GM12875 (cell line): ENCODE data around the gene TAF11L5.
"Not testable (repeated sequence)": the region's sequence is repeated elsewhere in the genome, so short reads cannot be mapped to it uniquely, and the experiment has no call there.

Source experiments
- H3K4me3 ChIP-seq: one replicate; pipeline ENCODE4 v1.5.1; 2011; ENCODE audit warnings: low read depth, low read length, control low read depth
- CTCF ChIP-seq: IDR thresholded peaks from 2 replicates; pipeline ENCODE4 v1.5.1; 2011; ENCODE audit warnings: low read depth, mild to moderate bottlenecking, control low read depth, inconsistent platforms, low read length, moderate library complexity, borderline replicate concordance; ENCODE audit not compliant: insufficient read depth

The TAF11L5 gene

DNA sequence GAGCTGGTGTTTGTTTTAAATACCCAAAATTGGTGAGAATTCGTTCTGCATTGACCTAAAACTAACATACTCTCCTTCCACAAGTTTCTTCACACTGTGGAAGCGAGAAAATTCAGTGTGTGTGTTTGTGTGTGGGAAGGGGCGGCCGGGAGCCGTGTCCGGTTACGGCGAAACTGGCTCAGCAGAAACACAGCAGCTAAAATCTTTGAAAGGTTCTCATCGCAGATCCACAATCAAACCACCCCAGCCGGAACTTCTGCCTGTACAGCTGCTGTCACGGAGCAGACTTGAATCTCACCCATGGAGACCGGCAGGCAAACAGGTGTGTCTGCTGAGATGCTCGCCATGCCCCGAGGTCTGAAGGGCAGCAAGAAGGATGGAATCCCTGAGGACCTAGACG, at the start of gene TAF11L5:
Gene TAF11L5 (plus strand): TSS at position 301 of the 400 bp plus-strand sequence.
- H3K4me3 ChIP-seq, result not testable (repeated sequence)

GRCh38 chr5:17477043-17477442, 48.0 kb upstream of the TAF11L5 start:
- H3K4me3 ChIP-seq, result no peak overlapping the region
- no peak for TF ChIP-seq CTCF

DNA sequence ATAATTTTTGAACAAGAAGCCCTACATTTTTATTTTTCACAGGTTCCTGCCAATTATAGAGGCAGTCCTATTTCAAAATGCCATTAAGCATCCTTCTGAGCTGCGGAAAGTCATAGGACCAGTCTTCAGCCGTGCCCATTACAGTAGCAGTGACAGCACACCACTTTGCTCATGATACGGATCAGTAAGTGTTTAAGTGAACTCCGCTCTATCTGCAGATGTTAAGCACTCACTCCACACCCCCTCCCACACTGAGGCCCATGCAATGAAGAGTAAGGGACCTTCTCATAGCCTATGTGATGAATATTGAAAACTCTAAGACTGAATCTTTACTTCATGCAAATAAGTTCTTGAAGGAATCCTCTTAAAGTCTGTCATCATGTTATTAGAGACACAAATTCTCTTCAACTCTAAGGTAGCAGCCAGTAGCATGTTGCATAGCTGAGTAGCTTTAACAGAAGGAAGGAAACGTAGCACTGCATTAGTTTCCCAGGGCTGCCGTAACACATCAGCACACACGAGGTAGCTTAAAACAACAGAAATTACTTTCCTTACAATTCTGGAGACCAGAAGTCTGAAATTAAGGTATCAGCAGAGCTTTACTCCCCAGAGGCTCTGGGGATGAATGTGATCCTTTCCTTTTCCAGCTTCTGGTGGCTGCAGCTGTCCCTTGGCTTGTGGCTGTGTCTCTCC, 47.3 kb upstream of the TAF11L5 start:
- no peak overlapping the region for H3K4me3 ChIP-seq
- TF ChIP-seq CTCF, result no peak

DNA sequence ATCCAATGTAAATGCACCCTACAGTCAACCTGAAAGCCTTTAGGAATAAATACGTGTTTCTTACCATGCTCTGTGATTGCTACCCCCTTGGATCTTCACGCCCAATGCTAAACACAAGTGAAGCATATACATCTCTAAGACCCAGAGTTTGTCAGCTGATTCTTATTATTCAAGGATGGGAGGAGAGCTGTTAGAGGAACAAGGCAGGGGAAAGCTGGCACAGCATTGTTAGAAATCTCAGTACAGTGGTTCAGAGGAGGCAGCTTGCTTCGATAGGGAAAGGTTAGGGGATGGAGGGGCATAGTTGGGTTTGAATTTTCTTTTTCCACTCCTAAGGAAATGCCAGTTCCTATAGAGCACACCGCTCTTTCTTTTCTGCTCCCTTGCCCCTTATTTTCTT, 43.7 kb upstream of the TAF11L5 start:
- TF ChIP-seq CTCF, result no peak
- H3K4me3 ChIP-seq, result no peak overlapping the region

DNA sequence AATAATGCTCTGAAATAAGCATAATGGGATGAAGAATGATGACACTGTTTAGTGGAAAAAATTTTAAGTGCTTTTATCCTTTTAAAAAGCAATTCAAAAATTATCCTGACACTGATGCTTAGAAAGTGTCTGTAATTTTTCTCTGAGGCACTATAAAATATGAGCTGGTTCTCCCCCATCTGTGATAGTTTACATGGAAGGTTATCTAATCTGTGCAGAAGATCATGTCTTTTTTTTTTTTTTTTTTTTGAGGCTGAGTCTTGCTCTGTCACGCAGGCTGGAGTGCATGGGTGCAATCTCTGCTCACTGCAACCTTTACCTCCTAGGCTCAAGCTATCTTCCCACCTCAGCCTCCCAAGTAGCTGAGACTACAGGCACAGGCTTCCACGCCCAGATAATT, 42.2 kb upstream of the TAF11L5 start:
- no peak overlapping the region for H3K4me3 ChIP-seq
- no peak for TF ChIP-seq CTCF

DNA sequence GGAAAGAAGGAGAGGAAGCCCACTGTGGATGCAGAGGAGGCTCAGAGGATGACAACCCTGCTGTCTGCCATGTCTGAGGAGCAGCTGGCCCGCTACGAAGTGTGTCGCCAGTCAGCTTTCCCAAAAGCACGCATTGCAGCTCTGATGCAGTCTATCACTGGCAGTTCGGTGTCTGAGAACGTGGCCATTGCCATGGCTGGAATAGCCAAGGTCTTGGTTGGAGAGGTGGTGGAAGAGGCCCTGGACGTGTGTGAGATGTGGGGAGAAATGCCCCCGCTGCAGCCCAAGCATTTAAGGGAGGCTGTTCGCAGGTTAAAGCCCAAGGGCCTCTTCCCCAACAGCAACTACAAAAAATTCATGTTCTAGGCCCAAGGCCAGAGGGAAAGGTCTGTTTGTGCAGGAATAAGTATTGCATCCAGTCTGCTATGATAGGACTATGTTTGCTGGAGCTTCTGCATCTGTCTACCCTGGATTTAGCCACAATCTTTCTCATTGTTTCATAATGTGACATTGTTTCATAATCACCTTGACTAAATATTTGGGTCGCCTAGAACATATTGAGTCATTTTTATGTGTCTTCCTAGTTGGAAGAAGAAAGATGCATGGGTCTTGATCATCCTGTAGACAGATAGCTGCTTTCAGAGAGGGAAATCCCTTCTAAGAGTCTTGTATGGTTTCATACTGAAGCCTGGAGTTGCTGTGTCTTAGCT, 38.4 kb upstream of the TAF11L5 start:
- not testable (repeated sequence) for H3K4me3 ChIP-seq

DNA sequence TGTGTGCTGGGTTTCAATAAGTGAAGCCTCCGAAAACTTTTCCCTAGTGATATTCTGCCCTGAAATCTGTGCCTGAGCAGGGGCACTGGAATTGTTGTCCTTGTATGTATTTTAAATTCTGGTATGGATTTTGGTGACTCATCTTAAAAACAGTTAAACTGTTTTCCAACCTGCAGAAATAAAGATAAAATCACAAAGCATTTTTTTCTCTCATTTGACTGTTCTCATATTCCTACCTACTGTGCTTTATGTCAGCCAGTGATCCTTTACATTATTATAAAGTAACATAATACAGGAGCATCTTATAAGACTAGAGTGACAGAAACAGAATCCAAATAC, 37.9 kb upstream of the TAF11L5 start:
- no peak for TF ChIP-seq CTCF
- H3K4me3 ChIP-seq, result no peak overlapping the region

GRCh38 chr5:17491257-17491656, 33.8 kb upstream of the TAF11L5 start:
- H3K4me3 ChIP-seq, result not testable (repeated sequence)

- H3K4me3 ChIP-seq, result no peak overlapping the region
- no peak for TF ChIP-seq CTCF
These were observed 32.3 kb upstream of the TAF11L5 start for GRCh38 chr5:17492770-17493169.
